ENCODE data around the gene GPX1.
"Not testable (repeated sequence)": the region's sequence is repeated elsewhere in the genome, so short reads cannot be mapped to it uniquely, and the experiment has no call there.

GPX1 gene

GRCh38 chr3:49397470-49397869 is 39.3 kb upstream of the GPX1 start:
- no peaks in the 10 kb centered on the region for H3K9me3 ChIP-seq (replicated peaks; ENCODE audit: insufficient read depth, low read length)
- no peak for DNase-seq
- H3K36me3 ChIP-seq (replicated peaks; ENCODE audit: insufficient read depth, low read length): no peaks in the 10 kb centered on the region; the same call in 1 of the 2 replicates
- H3K4me2 ChIP-seq (ENCODE audit: low read depth, low read length): no peak overlapping the region
- no peak overlapping the region for H2AFZ ChIP-seq (ENCODE audit: low read length)
- H3K79me2 ChIP-seq (ENCODE audit: low read length): peaks cover 97% of the 10 kb centered on the region
- H3K9ac ChIP-seq (ENCODE audit: low read length): no peak overlapping the region
- H3K27me3 ChIP-seq (replicated peaks; ENCODE audit: insufficient read depth, low read length): no peaks in the 10 kb centered on the region
- no peaks in the 10 kb centered on the region for H3K4me1 ChIP-seq (ENCODE audit: low read length)
- H3K27ac ChIP-seq (ENCODE audit: low read length): no peak overlapping the region
- no peaks in the 10 kb centered on the region for H3K9me2 ChIP-seq (replicated peaks; ENCODE audit: insufficient read depth, low read length)
- H3K4me3 ChIP-seq (ENCODE audit: low read length): no peak overlapping the region
- H4K20me1 ChIP-seq (ENCODE audit: insufficient read depth, low read length): peaks cover 62% of the 10 kb centered on the region
- no peak for TF ChIP-seq CTCF (IDR thresholded peaks at IDR 0.05; ENCODE audit: low read length)
- no peak for TF ChIP-seq EZH2phosphoT487 (IDR thresholded peaks at IDR 0.05; ENCODE audit: low read length)
- no peak for TF ChIP-seq EZH2 (optimal IDR thresholded peaks at IDR 0.05; ENCODE audit: low read depth, low read length)
- H3F3A ChIP-seq (ENCODE audit: insufficient read depth, low read length): no peaks in the 10 kb centered on the region; the same call in 1 of the 2 replicates

- peaks cover 95% of the 10 kb centered on the region for H3K79me2 ChIP-seq (ENCODE audit: low read length)
- not testable (repeated sequence) for H3K4me3 ChIP-seq (ENCODE audit: low read length); H2AFZ ChIP-seq (ENCODE audit: low read length); H3K4me1 ChIP-seq (ENCODE audit: low read length); DNase-seq; H3K9me3 ChIP-seq (replicated peaks; ENCODE audit: insufficient read depth, low read length); H3K27me3 ChIP-seq (replicated peaks; ENCODE audit: insufficient read depth, low read length); H3F3A ChIP-seq (ENCODE audit: insufficient read depth, low read length); H3K27ac ChIP-seq (ENCODE audit: low read length); H3K4me2 ChIP-seq (ENCODE audit: low read depth, low read length); H3K9ac ChIP-seq (ENCODE audit: low read length); H3K36me3 ChIP-seq (replicated peaks; ENCODE audit: insufficient read depth, low read length); H3K9me2 ChIP-seq (replicated peaks; ENCODE audit: insufficient read depth, low read length)
- peaks cover 40% of the 10 kb centered on the region for H4K20me1 ChIP-seq (ENCODE audit: insufficient read depth, low read length)
These were observed 33.2 kb upstream of the GPX1 start for GRCh38 chr3:49391310-49391709.

- Histone ChIP-seq H4K20me1 (ENCODE audit: insufficient read depth, low read length) (peaks cover 48% of the 10 kb centered on the region), H3K4me2 (ENCODE audit: low read depth, low read length) (no peak overlapping the region), H3K4me3 (ENCODE audit: low read length) (no peak overlapping the region), H3F3A (ENCODE audit: insufficient read depth, low read length) (no peaks in the 10 kb centered on the region), H3K36me3 (replicated peaks; ENCODE audit: insufficient read depth, low read length) (0 out of 2 replicates have a peak, but pooled peaks cover 3% of the 10 kb centered on the region), H3K79me2 (ENCODE audit: low read length) (peaks cover 95% of the 10 kb centered on the region), H3K27ac (ENCODE audit: low read length) (no peak overlapping the region), H3K9me2 (replicated peaks; ENCODE audit: insufficient read depth, low read length) (no peaks in the 10 kb centered on the region), H3K27me3 (replicated peaks; ENCODE audit: insufficient read depth, low read length) (no peaks in the 10 kb centered on the region), H3K9ac (ENCODE audit: low read length) (no peak overlapping the region), H3K9me3 (replicated peaks; ENCODE audit: insufficient read depth, low read length) (no peaks in the 10 kb centered on the region), H3K4me1 (ENCODE audit: low read length) (no peaks in the 10 kb centered on the region), H2AFZ (ENCODE audit: low read length) (no peak overlapping the region)
- TF ChIP-seq EZH2 (optimal IDR thresholded peaks at IDR 0.05; ENCODE audit: low read depth, low read length): no peak
- no peak for TF ChIP-seq CTCF (IDR thresholded peaks at IDR 0.05; ENCODE audit: low read length)
- TF ChIP-seq EZH2phosphoT487 (IDR thresholded peaks at IDR 0.05; ENCODE audit: low read length): no peak
- no peak for DNase-seq
These were observed 31.1 kb upstream of the GPX1 start for GRCh38 chr3:49389297-49389696.

GRCh38 chr3:49388289-49388820 is 30.2 kb upstream of the GPX1 start:
- Histone ChIP-seq H3K27me3 (replicated peaks; ENCODE audit: insufficient read depth, low read length) (no peaks in the 10 kb centered on the region), H3K9me2 (replicated peaks; ENCODE audit: insufficient read depth, low read length) (no peaks in the 10 kb centered on the region), H3K9me3 (replicated peaks; ENCODE audit: insufficient read depth, low read length) (no peaks in the 10 kb centered on the region), H3F3A (ENCODE audit: insufficient read depth, low read length) (0 out of 2 replicates have a peak, but pooled peaks cover 3% of the 10 kb centered on the region), H3K4me2 (ENCODE audit: low read depth, low read length) (no peak overlapping the region), H4K20me1 (ENCODE audit: insufficient read depth, low read length) (peaks cover 55% of the 10 kb centered on the region), H3K27ac (ENCODE audit: low read length) (no peak overlapping the region), H3K36me3 (replicated peaks; ENCODE audit: insufficient read depth, low read length) (0 out of 2 replicates have a peak, but pooled peaks cover 3% of the 10 kb centered on the region), H3K79me2 (ENCODE audit: low read length) (peaks cover 98% of the 10 kb centered on the region), H3K9ac (ENCODE audit: low read length) (no peak overlapping the region), H3K4me1 (ENCODE audit: low read length) (no peaks in the 10 kb centered on the region), H3K4me3 (ENCODE audit: low read length) (no peak overlapping the region), H2AFZ (ENCODE audit: low read length) (no peak overlapping the region)
- TF ChIP-seq EZH2phosphoT487 (IDR thresholded peaks at IDR 0.05; ENCODE audit: low read length): no peak
- TF ChIP-seq EZH2 (optimal IDR thresholded peaks at IDR 0.05; ENCODE audit: low read depth, low read length): no peak
- TF ChIP-seq CTCF (IDR thresholded peaks at IDR 0.05; ENCODE audit: low read length): no peak
- DNase-seq: no peak

All from MM.1S (cell line).